GM19025 (cell line): Measurements from ENCODE around the gene CCDC91.

Source experiments
- ATAC-seq: cut with Tn5 transposase; IDR thresholded peaks from one replicate; pipeline ENCODE4 v1.9.1; 2021; ENCODE audit warnings: mild to moderate bottlenecking, low read depth, moderate library complexity; ENCODE audit not compliant: unreplicated experiment

The CCDC91 gene

GRCh38 chr12:28507033-28507432, 316.8 kb downstream of the CCDC91 start:
- ATAC-seq = no peak

- no peak for ATAC-seq
Observed at GRCh38 chr12:28507867-28508266, 317.6 kb downstream of the CCDC91 start.

- ATAC-seq = no peak
Observed at GRCh38 chr12:28512406-28512805, 322.1 kb downstream of the CCDC91 start.

GRCh38 chr12:28512876-28513275, 322.6 kb downstream of the CCDC91 start:
- no peak for ATAC-seq

GRCh38 chr12:28513983-28514382, 323.7 kb downstream of the CCDC91 start:
- no peak for ATAC-seq

GRCh38 chr12:28517101-28517500, 326.8 kb downstream of the CCDC91 start:
- ATAC-seq = no peak

GRCh38 chr12:28527631-28528249, 337.5 kb downstream of the CCDC91 start:
- ATAC-seq = no peak

GRCh38 chr12:28535216-28535615, 345.0 kb downstream of the CCDC91 start:
- ATAC-seq = no peak

GRCh38 chr12:28536088-28536487, 345.8 kb downstream of the CCDC91 start:
- no peak for ATAC-seq

GRCh38 chr12:28537474-28537873, 347.2 kb downstream of the CCDC91 start:
- no peak for ATAC-seq

GRCh38 chr12:28539691-28540323, 349.6 kb downstream of the CCDC91 start:
- no peak for ATAC-seq

GRCh38 chr12:28540324-28540714, 350.1 kb downstream of the CCDC91 start:
- no peak for ATAC-seq

GRCh38 chr12:28543021-28543890, 353.0 kb downstream of the CCDC91 start:
- peak; percentile 79 for ATAC-seq

GRCh38 chr12:28550757-28551704, 360.8 kb downstream of the CCDC91 start:
- ATAC-seq = no peak

- ATAC-seq = no peak
Observed at GRCh38 chr12:28552251-28552970, 362.2 kb downstream of the CCDC91 start.

- ATAC-seq = no peak
Observed at GRCh38 chr12:28555748-28556147, 365.5 kb downstream of the CCDC91 start.

- no peak for ATAC-seq
Observed at GRCh38 chr12:28558250-28558649, 368.0 kb downstream of the CCDC91 start.

GRCh38 chr12:28563286-28563685, 373.0 kb downstream of the CCDC91 start:
- no peak for ATAC-seq

- ATAC-seq = no peak
Observed at GRCh38 chr12:28563936-28564335, 373.7 kb downstream of the CCDC91 start.

- no peak for ATAC-seq
Observed at GRCh38 chr12:28568118-28568517, 377.9 kb downstream of the CCDC91 start.
